ENCODE data around the gene MFRP. TPM values are rescaled to one million over a fixed set of nuclear protein-coding genes. Genes with fewer than 3 reads are reported as not detected.

MFRP gene
- total RNA-seq, 1 donor from 2014 or later = not detected

GRCh38 chr11:119363851-119364590, 17.5 kb upstream of the MFRP start:
- Mint-ChIP-seq H3K4me1 (ENCODE audit: low read depth, unreplicated experiment) (peaks cover 34% of the 10 kb centered on the region), H3K9me3 (ENCODE audit: unreplicated experiment) (no peaks in the 10 kb centered on the region), H3K27ac (ENCODE audit: unreplicated experiment) (peak overlapping the region; percentile 84), H3K36me3 (ENCODE audit: low read depth, unreplicated experiment) (peaks cover 1% of the 10 kb centered on the region), H3K4me3 (ENCODE audit: unreplicated experiment) (peak overlapping the region; percentile 85), H3K27me3 (ENCODE audit: low read depth, unreplicated experiment) (peaks cover 5% of the 10 kb centered on the region)
- no peak overlapping the region for H3K27ac ChIP-seq (ENCODE audit: low read depth, low read length)
- H4K20me1 ChIP-seq (ENCODE audit: insufficient read depth, low read length) = no peaks in the 10 kb centered on the region
- no peak overlapping the region for H2AFZ ChIP-seq (ENCODE audit: low read depth, low read length)
- H3K4me2 ChIP-seq (ENCODE audit: low read length) = peak overlapping the region; percentile 69
- H3K9me3 ChIP-seq (ENCODE audit: insufficient read depth, low read depth, low read length) = no peaks in the 10 kb centered on the region
- no peaks in the 10 kb centered on the region for H3K79me2 ChIP-seq (ENCODE audit: insufficient read depth, low read length)
- peaks cover 27% of the 10 kb centered on the region for H3K4me1 ChIP-seq (ENCODE audit: insufficient read depth, low read length)
- H3K4me3 ChIP-seq (ENCODE audit: insufficient read depth, low read depth, low read length) = no peak overlapping the region
- FAIRE-seq = no peak
- H3K36me3 ChIP-seq (ENCODE audit: insufficient read depth, low read length) = no peaks in the 10 kb centered on the region
- H3K9ac ChIP-seq (ENCODE audit: low read length) = no peak overlapping the region
- TF ChIP-seq CTCF (IDR thresholded peaks at IDR 0.05; ENCODE audit: insufficient read depth, low read depth, low read length) = no peak
- TF ChIP-seq EZH2 (IDR thresholded peaks at IDR 0.05; ENCODE audit: insufficient read depth, low read length) = no peak
- DNase-seq (ENCODE audit: low read depth) = no peak
- peaks cover 11% of the 10 kb centered on the region for H3K27me3 ChIP-seq (ENCODE audit: insufficient read depth, low read length)

GRCh38 chr11:119363081-119363850, 16.8 kb upstream of the MFRP start:
- Histone ChIP-seq H3K4me1 (ENCODE audit: insufficient read depth, low read length) (peaks cover 23% of the 10 kb centered on the region), H3K79me2 (ENCODE audit: insufficient read depth, low read length) (no peaks in the 10 kb centered on the region), H4K20me1 (ENCODE audit: insufficient read depth, low read length) (no peaks in the 10 kb centered on the region), H3K9ac (ENCODE audit: low read length) (no peak overlapping the region), H2AFZ (ENCODE audit: low read depth, low read length) (no peak overlapping the region), H3K27me3 (ENCODE audit: insufficient read depth, low read length) (peaks cover 11% of the 10 kb centered on the region), H3K4me2 (ENCODE audit: low read length) (peak overlapping the region; percentile 69), H3K4me3 (ENCODE audit: insufficient read depth, low read depth, low read length) (no peak overlapping the region), H3K27ac (ENCODE audit: low read depth, low read length) (no peak overlapping the region), H3K36me3 (ENCODE audit: insufficient read depth, low read length) (no peaks in the 10 kb centered on the region), H3K9me3 (ENCODE audit: insufficient read depth, low read depth, low read length) (no peaks in the 10 kb centered on the region)
- FAIRE-seq (no peak), DNase-seq (ENCODE audit: low read depth) (no peak)
- H3K36me3 Mint-ChIP-seq (ENCODE audit: low read depth, unreplicated experiment) = peaks cover 8% of the 10 kb centered on the region
- no peak for TF ChIP-seq CTCF (IDR thresholded peaks at IDR 0.05; ENCODE audit: insufficient read depth, low read depth, low read length)
- no peak for TF ChIP-seq EZH2 (IDR thresholded peaks at IDR 0.05; ENCODE audit: insufficient read depth, low read length)
- H3K27me3 Mint-ChIP-seq (ENCODE audit: low read depth, unreplicated experiment) = peaks cover 8% of the 10 kb centered on the region
- no peak overlapping the region for H3K27ac Mint-ChIP-seq (ENCODE audit: unreplicated experiment)
- H3K9me3 Mint-ChIP-seq (ENCODE audit: unreplicated experiment) = no peaks in the 10 kb centered on the region
- peak overlapping the region; percentile 76 for H3K4me3 Mint-ChIP-seq (ENCODE audit: unreplicated experiment)
- peaks cover 32% of the 10 kb centered on the region for H3K4me1 Mint-ChIP-seq (ENCODE audit: low read depth, unreplicated experiment)

All from astrocyte (in vitro differentiated cells and primary cell).